ENCODE measurements around the gene MALRD1.

Gene MALRD1

DNA sequence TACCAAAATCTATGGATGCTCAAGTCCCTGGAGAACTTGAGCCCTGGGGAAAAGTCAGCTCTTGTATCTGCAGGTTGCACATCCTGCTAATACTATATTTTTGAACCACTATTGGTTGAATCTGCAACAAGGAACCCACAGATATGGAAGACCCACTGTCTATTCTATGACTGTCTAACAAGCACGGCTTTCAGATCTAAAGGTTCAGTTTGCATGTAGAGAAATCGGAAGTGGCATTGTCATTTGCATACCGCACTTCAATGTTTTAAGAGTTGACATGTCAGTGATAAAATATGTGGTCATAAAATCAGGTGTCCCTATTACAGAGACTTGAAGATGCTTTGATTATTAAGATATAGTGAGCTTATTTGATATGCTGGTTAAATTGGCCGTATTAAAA, 95.6 kb downstream of the MALRD1 start:
- no peak for TF ChIP-seq CTCF (IDR thresholded peaks at IDR 0.05)
- Mint-ChIP-seq H3K4me1 (no peaks in the 10 kb centered on the region), H3K36me3 (ENCODE audit: low read depth) (no peaks in the 10 kb centered on the region), H3K4me3 (no peak overlapping the region), H3K27me3 (ENCODE audit: low read depth, poor library complexity) (peaks cover 10% of the 10 kb centered on the region), H3K27ac (no peak overlapping the region), H3K9me3 (no peaks in the 10 kb centered on the region)
- DNase-seq: no peak

DNA sequence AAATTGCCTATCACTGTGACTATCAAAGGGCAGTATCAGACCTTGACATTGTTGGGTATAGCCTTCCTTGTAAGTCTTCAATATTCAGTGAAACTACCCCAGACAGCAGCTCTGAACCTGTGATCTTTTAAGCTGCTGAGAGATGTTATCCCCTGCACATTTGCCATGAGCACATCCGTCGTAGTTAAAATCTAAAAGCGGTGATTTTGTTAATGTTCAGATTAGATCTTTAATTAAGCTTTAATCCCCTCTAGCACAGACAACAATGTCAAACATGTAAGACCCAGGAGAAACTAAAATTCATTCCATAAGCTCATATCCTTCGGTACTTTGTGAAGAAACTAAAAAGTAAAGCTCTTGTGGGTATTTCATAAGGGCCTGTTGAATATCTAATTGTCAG, 105.8 kb downstream of the MALRD1 start:
- Mint-ChIP-seq H3K27ac (no peak overlapping the region), H3K9me3 (peaks cover 2% of the 10 kb centered on the region), H3K36me3 (ENCODE audit: low read depth) (no peaks in the 10 kb centered on the region), H3K27me3 (ENCODE audit: low read depth, poor library complexity) (peaks cover 3% of the 10 kb centered on the region), H3K4me1 (peaks cover 10% of the 10 kb centered on the region), H3K4me3 (no peak overlapping the region)
- no peak for TF ChIP-seq CTCF (IDR thresholded peaks at IDR 0.05)
- DNase-seq: no peak

GRCh38 chr10:19158358-19158757, 109.8 kb downstream of the MALRD1 start:
- DNase-seq: no peak
- H3K27ac Mint-ChIP-seq: no peak overlapping the region
- no peaks in the 10 kb centered on the region for H3K27me3 Mint-ChIP-seq (ENCODE audit: low read depth, poor library complexity)
- no peak overlapping the region for H3K4me3 Mint-ChIP-seq
- TF ChIP-seq CTCF (IDR thresholded peaks at IDR 0.05): no peak
- peaks cover 10% of the 10 kb centered on the region for H3K4me1 Mint-ChIP-seq
- H3K36me3 Mint-ChIP-seq (ENCODE audit: low read depth): no peaks in the 10 kb centered on the region
- H3K9me3 Mint-ChIP-seq: peaks cover 3% of the 10 kb centered on the region

DNA sequence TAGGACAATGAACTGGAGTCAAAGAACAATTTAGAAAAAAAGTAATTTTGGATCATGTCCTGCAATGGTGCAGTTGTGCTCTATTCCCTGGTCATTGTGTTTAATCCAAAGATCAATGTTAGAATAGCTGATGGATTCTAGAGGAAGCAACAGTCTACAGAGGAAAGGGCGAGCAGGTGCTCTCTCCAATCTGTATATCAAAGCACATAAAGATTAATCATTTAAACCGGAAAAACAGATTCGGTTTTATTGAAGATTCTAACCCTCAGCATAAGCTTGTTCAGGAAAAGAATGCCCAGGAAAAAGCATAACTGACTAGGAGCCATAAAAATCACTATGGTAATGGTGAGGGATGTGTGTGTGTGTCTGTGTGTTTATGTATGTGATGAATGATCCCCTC, 110.3 kb downstream of the MALRD1 start:
- Mint-ChIP-seq H3K4me1 (peaks cover 10% of the 10 kb centered on the region), H3K9me3 (peaks cover 3% of the 10 kb centered on the region), H3K4me3 (no peak overlapping the region), H3K27me3 (ENCODE audit: low read depth, poor library complexity) (no peaks in the 10 kb centered on the region), H3K27ac (no peak overlapping the region), H3K36me3 (ENCODE audit: low read depth) (no peaks in the 10 kb centered on the region)
- TF ChIP-seq CTCF (IDR thresholded peaks at IDR 0.05): no peak
- no peak for DNase-seq

GRCh38 chr10:19164461-19164860, 115.9 kb downstream of the MALRD1 start:
- no peak for DNase-seq
- no peak overlapping the region for H3K4me3 Mint-ChIP-seq
- peaks cover 4% of the 10 kb centered on the region for H3K27me3 Mint-ChIP-seq (ENCODE audit: low read depth, poor library complexity)
- no peaks in the 10 kb centered on the region for H3K36me3 Mint-ChIP-seq (ENCODE audit: low read depth)
- no peak for TF ChIP-seq CTCF (IDR thresholded peaks at IDR 0.05)
- peaks cover 12% of the 10 kb centered on the region for H3K4me1 Mint-ChIP-seq
- H3K27ac Mint-ChIP-seq: no peak overlapping the region
- no peaks in the 10 kb centered on the region for H3K9me3 Mint-ChIP-seq

DNA sequence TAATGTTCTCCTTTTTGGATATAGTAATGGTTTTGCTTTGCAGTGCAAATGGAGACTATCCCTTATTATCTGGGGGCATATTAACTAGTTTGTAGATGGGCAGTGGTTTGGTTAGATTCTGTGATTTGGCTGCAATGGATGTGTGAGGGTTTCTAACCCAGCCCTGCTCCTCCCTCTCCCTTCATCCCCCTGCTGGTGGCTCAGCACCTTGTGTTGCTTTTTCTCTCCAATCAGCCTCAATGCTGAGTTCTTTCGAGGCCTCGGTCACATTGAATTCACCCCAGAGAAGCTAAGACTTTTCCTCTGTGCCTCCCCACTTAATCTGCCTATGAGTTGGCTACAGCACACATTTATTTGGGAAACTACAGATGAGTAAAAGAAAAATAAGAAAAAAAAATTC, 120.0 kb downstream of the MALRD1 start:
- Mint-ChIP-seq H3K4me1 (peaks cover 14% of the 10 kb centered on the region), H3K36me3 (ENCODE audit: low read depth) (no peaks in the 10 kb centered on the region), H3K27ac (no peak overlapping the region), H3K9me3 (no peaks in the 10 kb centered on the region), H3K4me3 (no peak overlapping the region), H3K27me3 (ENCODE audit: low read depth, poor library complexity) (peaks cover 4% of the 10 kb centered on the region)
- DNase-seq: peak; percentile 14
- peak; percentile 39 for TF ChIP-seq CTCF (IDR thresholded peaks at IDR 0.05)

All from nephron progenitor cell (in vitro differentiated cells).